Activated naive CD8-positive, alpha-beta T cell (primary cell): ENCODE data around the gene SPATA32.
"Not testable (repeated sequence)": the region's sequence is repeated elsewhere in the genome, so short reads cannot be mapped to it uniquely, and the experiment has no call there.

ENCODE experiments used
- H3K27ac Mint-ChIP-seq: one replicate; pipeline ENCODE4 v1.8.0; 2021; ENCODE audit warnings: mixed read lengths
- H3K27me3 Mint-ChIP-seq: one replicate; pipeline ENCODE4 v1.8.0; 2021; ENCODE audit warnings: mixed read lengths
- H3K36me3 Mint-ChIP-seq: one replicate; pipeline ENCODE4 v1.8.0; 2021; ENCODE audit warnings: mixed read lengths
- H3K4me1 Mint-ChIP-seq: one replicate; pipeline ENCODE4 v1.8.0; 2021; ENCODE audit warnings: low read depth, mixed read lengths
- H3K4me3 Mint-ChIP-seq: one replicate; pipeline ENCODE4 v1.8.0; 2021; ENCODE audit warnings: mild to moderate bottlenecking, mixed read lengths
- H3K9me3 Mint-ChIP-seq: one replicate; pipeline ENCODE4 v1.8.0; 2021; ENCODE audit warnings: low read depth, mixed read lengths

The SPATA32 gene

GRCh38 chr17:45261577-45262515 lies at the start of gene SPATA32:
SPATA32 (minus strand) TSS chr17:45262094; CDS start chr17:45262016, 78 bp downstream.
- H3K36me3 Mint-ChIP-seq: no peaks in the 10 kb centered on the region

GRCh38 chr17:45311401-45311759 lies 49.5 kb upstream of the SPATA32 start:
- Mint-ChIP-seq H3K27ac (peak overlapping the region; percentile 99), H3K4me1 (peaks cover 71% of the 10 kb centered on the region), H3K9me3 (no peaks in the 10 kb centered on the region)

More at GRCh38 chr17:45261577-45262515, at the start of gene SPATA32:
- no peaks in the 10 kb centered on the region for H3K9me3 Mint-ChIP-seq
- H3K27me3 Mint-ChIP-seq: no peaks in the 10 kb centered on the region
- peaks cover 31% of the 10 kb centered on the region for H3K4me1 Mint-ChIP-seq
- H3K4me3 Mint-ChIP-seq: peak within 1 kb of the TSS; percentile 76
- peak within 1 kb of the TSS; percentile 89 for H3K27ac Mint-ChIP-seq

GRCh38 chr17:45310380-45311324 lies 48.8 kb upstream of the SPATA32 start:
- Mint-ChIP-seq H3K36me3 (peaks cover 34% of the 10 kb centered on the region), H3K9me3 (no peaks in the 10 kb centered on the region), H3K27ac (peak overlapping the region; percentile 99), H3K27me3 (no peaks in the 10 kb centered on the region), H3K4me3 (peak overlapping the region; percentile 96), H3K4me1 (peaks cover 78% of the 10 kb centered on the region)

More at GRCh38 chr17:45311401-45311759, 49.5 kb upstream of the SPATA32 start:
- peaks cover 31% of the 10 kb centered on the region for H3K36me3 Mint-ChIP-seq
- peak overlapping the region; percentile 96 for H3K4me3 Mint-ChIP-seq
- H3K27me3 Mint-ChIP-seq: no peaks in the 10 kb centered on the region

GRCh38 chr17:45309400-45309799 lies 47.5 kb upstream of the SPATA32 start:
- H3K27me3 Mint-ChIP-seq: no peaks in the 10 kb centered on the region
- H3K4me1 Mint-ChIP-seq: peaks cover 82% of the 10 kb centered on the region
- H3K27ac Mint-ChIP-seq: peak overlapping the region; percentile 97
- peak overlapping the region; percentile 52 for H3K4me3 Mint-ChIP-seq
- no peaks in the 10 kb centered on the region for H3K9me3 Mint-ChIP-seq
- H3K36me3 Mint-ChIP-seq: peaks cover 27% of the 10 kb centered on the region

GRCh38 chr17:45308840-45309239 lies 46.9 kb upstream of the SPATA32 start:
- Mint-ChIP-seq H3K4me1 (peaks cover 82% of the 10 kb centered on the region), H3K4me3 (peak overlapping the region; percentile 52), H3K27ac (peak overlapping the region; percentile 97), H3K27me3 (no peaks in the 10 kb centered on the region), H3K36me3 (peaks cover 24% of the 10 kb centered on the region), H3K9me3 (no peaks in the 10 kb centered on the region)

GRCh38 chr17:45308016-45308365 lies 46.1 kb upstream of the SPATA32 start:
- Mint-ChIP-seq H3K9me3 (no peaks in the 10 kb centered on the region), H3K27me3 (no peaks in the 10 kb centered on the region), H3K4me1 (peaks cover 80% of the 10 kb centered on the region), H3K27ac (peak overlapping the region; percentile 97), H3K4me3 (peak overlapping the region; percentile 75), H3K36me3 (peaks cover 20% of the 10 kb centered on the region)

- peak overlapping the region; percentile 97 for H3K27ac Mint-ChIP-seq
- H3K4me1 Mint-ChIP-seq: peaks cover 80% of the 10 kb centered on the region
- peaks cover 19% of the 10 kb centered on the region for H3K36me3 Mint-ChIP-seq
- H3K27me3 Mint-ChIP-seq: no peaks in the 10 kb centered on the region
- H3K9me3 Mint-ChIP-seq: no peaks in the 10 kb centered on the region
- peak overlapping the region; percentile 75 for H3K4me3 Mint-ChIP-seq
Observed at GRCh38 chr17:45307290-45308015, 45.6 kb upstream of the SPATA32 start.

GRCh38 chr17:45306623-45307022 lies 44.7 kb upstream of the SPATA32 start:
- H3K27me3 Mint-ChIP-seq: no peaks in the 10 kb centered on the region
- peak overlapping the region; percentile 88 for H3K27ac Mint-ChIP-seq
- no peaks in the 10 kb centered on the region for H3K9me3 Mint-ChIP-seq
- H3K4me3 Mint-ChIP-seq: peak overlapping the region; percentile 52
- peaks cover 77% of the 10 kb centered on the region for H3K4me1 Mint-ChIP-seq
- peaks cover 19% of the 10 kb centered on the region for H3K36me3 Mint-ChIP-seq

- H3K27me3 Mint-ChIP-seq: no peaks in the 10 kb centered on the region
- peak overlapping the region; percentile 88 for H3K27ac Mint-ChIP-seq
- H3K4me1 Mint-ChIP-seq: peaks cover 76% of the 10 kb centered on the region
- H3K4me3 Mint-ChIP-seq: peak overlapping the region; percentile 50
- no peaks in the 10 kb centered on the region for H3K9me3 Mint-ChIP-seq
- peaks cover 17% of the 10 kb centered on the region for H3K36me3 Mint-ChIP-seq
Observed at GRCh38 chr17:45306094-45306493, 44.2 kb upstream of the SPATA32 start.

GRCh38 chr17:45305530-45306087 lies 43.7 kb upstream of the SPATA32 start:
- peaks cover 14% of the 10 kb centered on the region for H3K36me3 Mint-ChIP-seq
- H3K9me3 Mint-ChIP-seq: no peaks in the 10 kb centered on the region
- H3K27ac Mint-ChIP-seq: peak overlapping the region; percentile 88
- H3K4me3 Mint-ChIP-seq: peak overlapping the region; percentile 50
- no peaks in the 10 kb centered on the region for H3K27me3 Mint-ChIP-seq
- peaks cover 75% of the 10 kb centered on the region for H3K4me1 Mint-ChIP-seq

GRCh38 chr17:45302649-45303173 lies 40.8 kb upstream of the SPATA32 start:
- H3K4me3 Mint-ChIP-seq: peak overlapping the region; percentile 76
- H3K27ac Mint-ChIP-seq: peak overlapping the region; percentile 96
- H3K36me3 Mint-ChIP-seq: peaks cover 13% of the 10 kb centered on the region
- peaks cover 79% of the 10 kb centered on the region for H3K4me1 Mint-ChIP-seq
- no peaks in the 10 kb centered on the region for H3K27me3 Mint-ChIP-seq
- H3K9me3 Mint-ChIP-seq: no peaks in the 10 kb centered on the region

GRCh38 chr17:45302220-45302619 lies 40.3 kb upstream of the SPATA32 start:
- Mint-ChIP-seq H3K4me3 (peak overlapping the region; percentile 76), H3K4me1 (peaks cover 77% of the 10 kb centered on the region), H3K36me3 (peaks cover 13% of the 10 kb centered on the region), H3K27ac (peak overlapping the region; percentile 96)
- not testable (repeated sequence) for H3K27me3 Mint-ChIP-seq, H3K9me3 Mint-ChIP-seq

GRCh38 chr17:45301674-45302073 lies 39.8 kb upstream of the SPATA32 start:
- no peaks in the 10 kb centered on the region for H3K9me3 Mint-ChIP-seq
- peaks cover 15% of the 10 kb centered on the region for H3K36me3 Mint-ChIP-seq
- H3K4me3 Mint-ChIP-seq: peak overlapping the region; percentile 17
- H3K4me1 Mint-ChIP-seq: peaks cover 81% of the 10 kb centered on the region
- H3K27me3 Mint-ChIP-seq: no peaks in the 10 kb centered on the region
- H3K27ac Mint-ChIP-seq: peak overlapping the region; percentile 70
